Astrocyte (in vitro differentiated cells and primary cell): ENCODE data around the gene ZNF546. TPM values are rescaled to one million over a fixed set of nuclear protein-coding genes. Genes with fewer than 3 reads are reported as not detected.
"Not testable (repeated sequence)": the region's sequence is repeated elsewhere in the genome, so short reads cannot be mapped to it uniquely, and the experiment has no call there.

ENCODE experiments used
- DNase-seq: peaks from one replicate; pipeline ENCODE4 v3.0.0-alpha.2; 2010; ENCODE audit warnings: low read depth
- FAIRE-seq: peaks from 2 replicates; lab custom pipeline; 2011; peaks lifted over from hg19 to GRCh38; lab: Jason Lieb, UNC
- H2AFZ ChIP-seq: 2 replicates; pipeline ENCODE4 v1.6.0; 2012; ENCODE audit warnings: low read depth, low read length, inconsistent platforms
- H3K27ac ChIP-seq: 2 replicates; pipeline ENCODE4 v1.5.1; 2011; ENCODE audit warnings: low read depth, low read length, inconsistent platforms
- H3K27me3 ChIP-seq: 2 replicates; pipeline ENCODE4 v1.6.0; 2011; ENCODE audit warnings: low read length, inconsistent platforms; ENCODE audit not compliant: insufficient read depth
- H3K36me3 ChIP-seq: 2 replicates; pipeline ENCODE4 v1.5.1; 2011; ENCODE audit warnings: low read length, inconsistent platforms; ENCODE audit not compliant: insufficient read depth
- H3K4me1 ChIP-seq: 2 replicates; pipeline ENCODE4 v1.5.1; 2011; ENCODE audit warnings: low read length, inconsistent platforms; ENCODE audit not compliant: insufficient read depth
- H3K4me2 ChIP-seq: 2 replicates; pipeline ENCODE4 v1.6.0; 2012; ENCODE audit warnings: low read length, inconsistent platforms
- H3K4me3 ChIP-seq: 2 replicates; pipeline ENCODE4 v1.5.1; 2011; ENCODE audit warnings: low read depth, mild to moderate bottlenecking, low read length, inconsistent platforms; ENCODE audit not compliant: insufficient read depth
- H3K79me2 ChIP-seq: 2 replicates; pipeline ENCODE4 v1.6.0; 2012; ENCODE audit warnings: mild to moderate bottlenecking, low read length, inconsistent platforms; ENCODE audit not compliant: insufficient read depth
- H3K9ac ChIP-seq: 2 replicates; pipeline ENCODE4 v1.6.0; 2012; ENCODE audit warnings: mild to moderate bottlenecking, low read length, inconsistent platforms
- H3K9me3 ChIP-seq: 2 replicates; pipeline ENCODE4 v1.5.1; 2012; ENCODE audit warnings: low read depth, mild to moderate bottlenecking, low read length, inconsistent platforms; ENCODE audit not compliant: insufficient read depth
- H4K20me1 ChIP-seq: 2 replicates; pipeline ENCODE4 v1.6.0; 2012; ENCODE audit warnings: low read length, inconsistent platforms; ENCODE audit not compliant: insufficient read depth
- H3K27ac Mint-ChIP-seq: one replicate; pipeline ENCODE4 v1.8.0; 2021; ENCODE audit warnings: mild to moderate bottlenecking, mixed read lengths; ENCODE audit not compliant: unreplicated experiment
- H3K27me3 Mint-ChIP-seq: one replicate; pipeline ENCODE4 v1.8.0; 2021; ENCODE audit warnings: low read depth, mixed read lengths; ENCODE audit not compliant: unreplicated experiment
- H3K36me3 Mint-ChIP-seq: one replicate; pipeline ENCODE4 v1.8.0; 2021; ENCODE audit warnings: low read depth, mixed read lengths; ENCODE audit not compliant: unreplicated experiment
- H3K4me1 Mint-ChIP-seq: one replicate; pipeline ENCODE4 v1.8.0; 2021; ENCODE audit warnings: low read depth, mixed read lengths; ENCODE audit not compliant: unreplicated experiment
- H3K4me3 Mint-ChIP-seq: one replicate; pipeline ENCODE4 v1.8.0; 2021; ENCODE audit warnings: mild to moderate bottlenecking, moderate library complexity, mixed read lengths; ENCODE audit not compliant: unreplicated experiment
- H3K9me3 Mint-ChIP-seq: one replicate; pipeline ENCODE4 v1.8.0; 2021; ENCODE audit warnings: mild to moderate bottlenecking, mixed read lengths; ENCODE audit not compliant: unreplicated experiment
- CTCF ChIP-seq: IDR thresholded peaks from 2 replicates; pipeline ENCODE4 v1.5.1; 2011; ENCODE audit warnings: low read depth, mild to moderate bottlenecking, inconsistent platforms, low read length, moderate library complexity; ENCODE audit not compliant: insufficient read depth
- EZH2 ChIP-seq: IDR thresholded peaks from 2 replicates; pipeline ENCODE4 v1.6.1; 2012; ENCODE audit warnings: mild to moderate bottlenecking, low read length, inconsistent platforms; ENCODE audit not compliant: insufficient read depth
- total RNA-seq: library from RNA; stranded (reverse); gene quantifications from 2 replicates; pipeline ENCODE4 v1.2.1, GENCODE V29; 2021

Gene ZNF546
- total RNA-seq, 1 donor from 2014 or later, result 3.0 TPM

- H3K4me3 Mint-ChIP-seq, H3K27ac Mint-ChIP-seq, H3K4me3 ChIP-seq: not testable (repeated sequence)
Measured at GRCh38 chr19:39958942-39959341, 37.9 kb upstream of the ZNF546 start.

DNA sequence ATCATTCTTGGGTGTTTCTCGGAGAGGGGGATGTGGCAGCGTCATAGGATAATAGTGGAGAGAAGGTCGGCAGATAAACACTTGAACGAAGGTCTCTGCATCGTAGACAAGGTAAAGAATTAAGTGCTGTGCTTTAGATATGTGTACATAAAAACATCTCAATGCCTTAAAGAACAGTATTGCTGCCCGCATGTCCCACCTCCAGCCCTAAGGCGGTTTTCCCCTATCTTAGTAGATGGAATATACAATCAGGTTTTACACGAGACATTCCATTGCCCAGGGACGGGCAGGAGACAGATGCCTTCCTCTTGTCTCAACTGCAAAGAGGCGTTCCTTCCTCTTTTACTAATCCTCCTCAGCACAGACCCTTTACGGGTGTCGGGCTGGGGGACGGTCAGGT, 37.5 kb upstream of the ZNF546 start:
- H3K4me1 ChIP-seq, H3K4me3 ChIP-seq, DNase-seq, H3K4me3 Mint-ChIP-seq, H2AFZ ChIP-seq, H3K27ac ChIP-seq, H3K27me3 ChIP-seq, H3K9me3 Mint-ChIP-seq, FAIRE-seq, H3K36me3 Mint-ChIP-seq, H4K20me1 ChIP-seq, H3K27me3 Mint-ChIP-seq, H3K4me2 ChIP-seq, H3K9me3 ChIP-seq, H3K79me2 ChIP-seq, H3K4me1 Mint-ChIP-seq, H3K36me3 ChIP-seq, H3K27ac Mint-ChIP-seq, H3K9ac ChIP-seq: not testable (repeated sequence)

More at GRCh38 chr19:39958942-39959341, 37.9 kb upstream of the ZNF546 start:
- H3K36me3 ChIP-seq, H3K4me1 Mint-ChIP-seq, H3K9me3 Mint-ChIP-seq, H2AFZ ChIP-seq, H3K27me3 ChIP-seq, H3K36me3 Mint-ChIP-seq, FAIRE-seq, H3K4me1 ChIP-seq, H4K20me1 ChIP-seq, H3K27me3 Mint-ChIP-seq, H3K4me2 ChIP-seq, H3K9ac ChIP-seq, H3K27ac ChIP-seq, H3K9me3 ChIP-seq, DNase-seq, H3K79me2 ChIP-seq: not testable (repeated sequence)

GRCh38 chr19:39963898-39964297, 33.0 kb upstream of the ZNF546 start:
- no peak overlapping the region for H3K4me2 ChIP-seq
- H3K9ac ChIP-seq, result no peak overlapping the region
- Mint-ChIP-seq H3K4me1 (no peaks in the 10 kb centered on the region), H3K4me3 (no peak overlapping the region), H3K27me3 (no peaks in the 10 kb centered on the region), H3K27ac (no peak overlapping the region), H3K36me3 (no peaks in the 10 kb centered on the region), H3K9me3 (peaks cover 3% of the 10 kb centered on the region)
- no peaks in the 10 kb centered on the region for H4K20me1 ChIP-seq
- no peak for TF ChIP-seq CTCF
- no peak for TF ChIP-seq EZH2
- H3K79me2 ChIP-seq, result no peaks in the 10 kb centered on the region
- no peaks in the 10 kb centered on the region for H3K36me3 ChIP-seq
- DNase-seq (no peak), FAIRE-seq (no peak)
- H3K4me1 ChIP-seq, result no peaks in the 10 kb centered on the region
- H3K27ac ChIP-seq, result no peak overlapping the region
- no peaks in the 10 kb centered on the region for H3K9me3 ChIP-seq
- no peaks in the 10 kb centered on the region for H3K27me3 ChIP-seq
- H2AFZ ChIP-seq, result no peak overlapping the region
- no peak overlapping the region for H3K4me3 ChIP-seq

GRCh38 chr19:39966617-39967016, 30.2 kb upstream of the ZNF546 start:
- no peak overlapping the region for H3K4me2 ChIP-seq
- H3K4me3 ChIP-seq, result no peak overlapping the region
- no peaks in the 10 kb centered on the region for H3K27me3 ChIP-seq
- H4K20me1 ChIP-seq, result peaks cover 2% of the 10 kb centered on the region
- no peaks in the 10 kb centered on the region for H3K36me3 ChIP-seq
- Mint-ChIP-seq H3K4me3 (no peak overlapping the region), H3K4me1 (peaks cover 8% of the 10 kb centered on the region), H3K9me3 (no peaks in the 10 kb centered on the region), H3K36me3 (no peaks in the 10 kb centered on the region), H3K27ac (no peak overlapping the region), H3K27me3 (no peaks in the 10 kb centered on the region)
- no peak overlapping the region for H3K9ac ChIP-seq
- TF ChIP-seq EZH2, result no peak
- peaks cover 5% of the 10 kb centered on the region for H3K4me1 ChIP-seq
- no peak for DNase-seq
- FAIRE-seq, result no peak
- H3K9me3 ChIP-seq, result no peaks in the 10 kb centered on the region
- H3K27ac ChIP-seq, result no peak overlapping the region
- no peak overlapping the region for H2AFZ ChIP-seq
- H3K79me2 ChIP-seq, result peaks cover 7% of the 10 kb centered on the region
